GM12865 (cell line): ENCODE results near the gene TH.
"Not testable (repeated sequence)": the region's sequence is repeated elsewhere in the genome, so short reads cannot be mapped to it uniquely, and the experiment has no call there.

ENCODE experiments used
- DNase-seq: peaks from one replicate; pipeline ENCODE4 v3.0.0; 2010; ENCODE audit warnings: low read depth
- H3K4me3 ChIP-seq: 2 replicates; pipeline ENCODE4 v1.5.1; 2011; ENCODE audit warnings: mild to moderate bottlenecking, low read depth, low read length, control low read depth
- TF ChIP-seq, protein P1 (sequence below): IDR thresholded peaks from 2 replicates; pipeline ENCODE4 v1.5.1; 2011; ENCODE audit warnings: low read length, control low read depth, low read depth, inconsistent platforms; ENCODE audit not compliant: insufficient read depth; ENCODE audit errors: missing control alignments

The TH gene

DNA sequence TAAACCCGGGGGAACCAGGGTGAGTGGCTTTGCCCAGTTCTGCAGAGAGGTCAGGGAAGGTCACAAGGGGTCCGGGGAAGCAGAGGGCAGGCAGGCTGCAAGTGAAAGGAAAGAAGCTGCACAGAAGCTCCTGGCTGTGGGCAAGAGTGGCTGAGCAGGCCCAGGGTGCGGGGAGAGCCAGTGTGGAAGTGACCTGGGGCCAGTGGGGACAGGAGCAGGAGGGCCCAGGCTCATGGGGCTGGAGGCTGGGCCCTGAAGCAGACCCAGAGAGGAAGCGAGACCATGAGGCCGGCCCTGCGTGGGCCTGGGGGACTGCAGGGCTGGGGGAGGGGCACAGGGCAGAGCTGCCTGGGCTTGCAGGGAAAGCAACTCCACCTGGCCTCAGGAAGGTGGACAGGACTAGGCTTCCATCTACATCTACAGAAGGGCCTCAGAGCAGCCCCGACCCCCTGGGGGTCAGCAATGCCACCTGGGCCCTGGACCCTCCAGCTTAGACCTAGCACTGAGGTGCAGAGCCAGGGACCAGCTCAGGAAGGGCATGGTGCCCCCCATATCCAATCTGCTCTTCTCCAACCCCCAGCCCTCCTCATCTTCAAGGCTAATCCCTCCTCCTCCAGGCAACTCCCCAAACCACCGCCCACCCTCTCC lies 44.0 kb downstream of the TH start:
- no peak overlapping the region for H3K4me3 ChIP-seq
- DNase-seq: no peak
- TF ChIP-seq, protein P1, sequence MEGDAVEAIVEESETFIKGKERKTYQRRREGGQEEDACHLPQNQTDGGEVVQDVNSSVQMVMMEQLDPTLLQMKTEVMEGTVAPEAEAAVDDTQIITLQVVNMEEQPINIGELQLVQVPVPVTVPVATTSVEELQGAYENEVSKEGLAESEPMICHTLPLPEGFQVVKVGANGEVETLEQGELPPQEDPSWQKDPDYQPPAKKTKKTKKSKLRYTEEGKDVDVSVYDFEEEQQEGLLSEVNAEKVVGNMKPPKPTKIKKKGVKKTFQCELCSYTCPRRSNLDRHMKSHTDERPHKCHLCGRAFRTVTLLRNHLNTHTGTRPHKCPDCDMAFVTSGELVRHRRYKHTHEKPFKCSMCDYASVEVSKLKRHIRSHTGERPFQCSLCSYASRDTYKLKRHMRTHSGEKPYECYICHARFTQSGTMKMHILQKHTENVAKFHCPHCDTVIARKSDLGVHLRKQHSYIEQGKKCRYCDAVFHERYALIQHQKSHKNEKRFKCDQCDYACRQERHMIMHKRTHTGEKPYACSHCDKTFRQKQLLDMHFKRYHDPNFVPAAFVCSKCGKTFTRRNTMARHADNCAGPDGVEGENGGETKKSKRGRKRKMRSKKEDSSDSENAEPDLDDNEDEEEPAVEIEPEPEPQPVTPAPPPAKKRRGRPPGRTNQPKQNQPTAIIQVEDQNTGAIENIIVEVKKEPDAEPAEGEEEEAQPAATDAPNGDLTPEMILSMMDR: no peak

DNA sequence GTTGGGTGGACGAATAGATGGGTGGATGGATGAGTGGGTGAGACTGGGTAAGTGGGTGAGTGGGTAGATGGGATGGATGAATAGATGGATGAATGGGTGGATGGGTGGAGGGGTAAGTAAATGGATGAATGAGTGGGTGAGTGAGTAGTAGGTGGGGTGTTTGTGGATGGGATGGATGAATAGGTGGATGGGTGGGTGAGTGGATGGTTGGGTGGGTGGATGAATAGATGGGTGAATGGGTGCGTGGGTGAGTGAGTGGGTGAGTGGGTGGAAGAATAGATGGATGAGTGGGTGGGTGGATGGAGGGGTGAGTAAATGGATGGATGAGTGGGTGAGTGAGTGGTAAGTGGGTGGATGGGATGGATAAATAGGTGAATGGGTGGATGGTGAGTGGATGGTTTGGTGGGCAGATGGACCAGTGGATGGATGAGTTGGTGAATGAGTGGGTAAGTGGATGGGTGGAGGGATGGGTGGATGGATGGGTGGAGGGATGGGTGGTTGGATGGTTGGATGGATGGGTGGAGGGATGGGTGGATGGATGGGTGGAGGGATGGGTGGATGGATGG lies 45.0 kb downstream of the TH start:
- H3K4me3 ChIP-seq: no peak overlapping the region
- no peak for DNase-seq
- TF ChIP-seq, protein P1: no peak

DNA sequence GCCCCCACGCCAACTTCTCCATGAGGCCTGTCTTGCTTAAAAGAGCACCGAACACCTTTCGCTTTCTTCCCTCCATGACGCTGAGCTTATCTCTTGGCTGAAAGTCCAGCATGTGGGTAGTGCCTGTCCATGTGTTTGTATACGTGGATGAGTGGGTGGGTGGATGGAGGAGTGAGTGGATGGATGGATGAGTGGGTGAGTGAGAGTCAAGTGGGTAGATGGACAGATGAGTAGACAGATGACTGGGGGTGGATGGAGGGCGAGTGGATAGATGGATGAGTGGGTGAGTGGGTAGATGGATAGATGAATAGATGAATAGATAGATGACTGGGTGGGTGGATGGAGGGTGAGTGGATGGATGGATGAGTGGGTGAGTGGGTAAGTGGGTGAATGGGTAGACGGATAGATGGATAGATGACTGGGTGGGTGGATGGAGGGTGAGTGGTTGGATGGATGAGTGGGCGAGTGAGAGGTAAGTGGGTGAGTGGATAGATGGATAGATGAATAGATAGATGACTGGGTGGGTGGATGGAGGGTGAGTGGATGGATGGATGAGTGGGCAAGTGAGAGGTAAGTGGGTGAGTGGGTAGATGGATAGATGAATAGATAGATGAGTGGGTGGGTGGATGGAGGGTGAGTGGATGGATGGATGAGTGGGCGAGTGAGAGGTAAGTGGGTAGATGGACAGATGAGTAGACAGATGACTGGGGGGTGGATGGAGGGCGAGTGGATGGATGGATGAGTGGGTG lies 46.7 kb downstream of the TH start:
- not testable (repeated sequence) for DNase-seq, H3K4me3 ChIP-seq

DNA sequence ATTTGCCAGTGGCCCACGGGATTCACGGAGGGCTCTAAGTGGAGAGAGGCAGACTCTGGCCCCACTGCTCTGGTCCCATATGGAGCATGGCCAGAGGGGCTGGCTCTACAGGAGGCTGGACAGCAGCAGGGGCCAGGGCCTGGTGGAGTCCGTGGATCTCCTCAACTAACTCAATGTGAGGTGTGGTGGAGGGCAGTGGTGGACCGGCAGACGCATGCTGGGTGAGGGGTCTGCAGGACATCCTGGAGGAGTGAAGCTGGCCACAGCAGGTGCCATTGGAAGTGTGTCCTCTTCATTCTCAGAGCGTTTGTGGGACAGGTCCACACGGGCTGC lies 48.0 kb downstream of the TH start:
- no peak for DNase-seq

DNA sequence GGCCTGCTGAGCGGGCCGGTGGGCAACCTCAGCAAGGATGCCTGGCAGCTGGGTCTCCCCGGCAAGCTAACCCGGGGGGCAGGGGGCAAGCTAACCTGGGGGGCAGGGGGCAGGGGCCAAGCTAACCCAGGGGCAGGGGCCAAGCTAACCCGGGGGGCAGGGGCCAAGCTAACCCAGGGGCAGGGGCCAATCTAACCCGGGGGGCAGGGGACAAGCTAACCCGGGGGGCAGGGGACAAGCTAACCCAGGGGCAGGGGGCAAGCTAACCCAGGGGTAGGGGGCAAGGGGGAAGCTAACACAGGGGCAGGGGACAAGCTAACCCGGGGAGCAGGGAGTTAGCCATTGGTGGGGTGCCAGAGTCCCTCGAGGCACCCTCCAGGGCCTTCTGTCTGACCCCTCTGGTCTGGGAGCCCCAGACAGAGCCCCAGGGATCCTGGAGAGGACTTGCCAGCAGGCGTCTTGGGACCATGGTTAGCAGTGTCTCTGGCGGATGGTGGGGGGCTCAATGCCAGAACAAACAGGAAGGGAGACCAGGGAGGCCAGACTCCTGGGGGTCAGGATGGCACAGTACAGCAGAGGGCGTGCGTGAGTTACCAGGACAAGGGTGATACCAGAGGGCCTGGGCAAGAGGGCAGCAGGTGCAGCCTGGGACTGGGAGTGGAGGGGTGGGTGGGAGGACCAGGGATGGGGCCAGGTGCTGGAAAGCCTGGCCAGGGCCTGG lies 48.5 kb downstream of the TH start:
- no peak for DNase-seq
- H3K4me3 ChIP-seq: no peak overlapping the region
- TF ChIP-seq, protein P1: no peak

More for the DNA sequence above, 48.0 kb downstream of the TH start:
- TF ChIP-seq, protein P1: no peak
- no peak overlapping the region for H3K4me3 ChIP-seq

DNA sequence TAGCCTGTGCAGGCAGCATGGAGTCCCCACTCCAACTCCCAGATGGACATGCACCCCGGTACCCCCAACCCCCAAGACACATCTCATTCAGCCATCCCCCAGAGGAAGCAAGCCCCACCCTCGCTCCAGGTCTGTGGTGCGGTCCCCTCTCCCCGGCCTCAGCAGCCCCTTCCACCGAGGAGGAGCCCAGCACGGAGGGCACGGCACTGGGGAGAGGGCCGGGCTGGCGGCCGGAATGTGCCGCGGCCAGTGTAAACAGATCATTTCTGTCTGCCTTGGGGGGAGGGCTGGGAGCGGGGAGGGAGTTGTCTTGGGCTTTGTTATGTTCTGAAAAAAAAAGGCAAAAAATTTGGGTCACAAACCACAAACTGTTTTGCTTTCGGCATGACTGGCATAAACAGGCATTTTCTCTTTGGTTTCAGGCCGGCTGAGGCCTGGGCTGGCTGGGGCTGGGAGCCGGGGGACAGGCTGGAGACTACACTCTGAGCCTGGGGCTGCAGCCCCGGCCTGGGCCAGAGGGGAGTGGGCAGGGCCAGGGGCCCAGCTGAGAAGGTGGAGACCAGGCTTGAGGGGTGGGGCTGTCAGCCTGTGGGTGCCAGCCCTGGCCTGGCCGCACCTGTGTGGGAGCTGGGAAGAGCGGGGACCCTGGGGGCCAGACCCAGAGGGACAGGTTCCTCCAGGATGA lies 49.3 kb downstream of the TH start:
- no peak overlapping the region for H3K4me3 ChIP-seq
- TF ChIP-seq, protein P1: no peak
- no peak for DNase-seq
